Hepatic stellate cell (primary cell): Measurements from ENCODE around the gene TEX52.

Experiments
- DNase-seq: peaks from one replicate; pipeline ENCODE4 v3.0.0; 2011; ENCODE audit warnings: low spot score

Gene TEX52

DNA sequence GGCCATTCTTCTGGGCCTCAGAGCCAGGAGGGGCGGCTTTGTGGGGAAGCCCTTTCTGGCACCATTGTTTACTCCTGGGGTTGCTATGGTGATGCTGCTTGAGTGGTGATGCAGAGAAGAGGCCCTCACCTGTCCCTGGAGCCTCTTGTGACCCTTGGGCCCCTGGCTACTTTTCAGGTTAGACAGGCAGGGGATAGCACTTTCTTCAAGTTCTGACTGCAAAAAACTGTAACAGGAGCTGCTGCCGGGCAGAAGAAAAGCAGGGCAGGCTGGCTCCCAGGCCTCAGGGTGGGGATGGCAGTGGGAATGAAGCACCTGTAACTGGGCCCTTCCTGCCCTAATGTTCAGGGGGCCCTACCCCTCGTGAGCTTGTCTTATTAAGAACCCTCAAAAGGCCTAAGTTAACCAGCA is at the start of gene TEX52:
Gene TEX52 (minus strand): TSS at position 19 of the 411 bp plus-strand sequence. CDS start 13 bp downstream, at position 6.
- no peak for DNase-seq

- no peak for DNase-seq
These were observed 47.4 kb upstream of the TEX52 start for GRCh38 chr12:2904260-2904659.

DNA sequence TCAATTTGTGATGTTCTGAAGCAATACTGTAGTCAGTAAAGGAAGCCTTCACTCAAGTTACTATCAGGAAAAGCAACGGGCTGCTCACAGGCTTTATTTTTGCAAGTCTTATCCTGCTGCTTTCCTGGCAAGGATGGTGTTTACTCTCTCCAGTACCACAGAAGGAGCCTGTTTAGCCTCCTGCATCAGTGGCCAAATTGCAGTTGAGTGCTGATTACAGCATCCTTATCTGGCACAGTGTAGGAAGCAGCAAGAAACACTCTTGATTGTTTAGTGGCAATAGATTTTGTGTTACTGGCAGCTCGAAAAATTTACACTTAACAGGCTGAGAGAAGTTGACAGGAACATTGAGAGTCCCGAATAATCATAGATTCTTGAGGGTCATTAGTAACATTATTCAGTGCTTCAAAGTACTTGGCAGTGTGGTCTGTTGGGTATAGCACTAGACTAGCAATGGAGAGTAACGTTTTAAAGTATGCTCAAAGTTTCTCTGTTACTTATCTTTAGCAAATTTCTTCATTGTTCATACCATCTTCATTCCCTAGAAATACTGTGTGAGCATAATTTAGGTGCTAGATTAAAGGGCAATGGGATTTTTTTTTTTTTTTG is 45.5 kb upstream of the TEX52 start:
- DNase-seq, result no peak

DNA sequence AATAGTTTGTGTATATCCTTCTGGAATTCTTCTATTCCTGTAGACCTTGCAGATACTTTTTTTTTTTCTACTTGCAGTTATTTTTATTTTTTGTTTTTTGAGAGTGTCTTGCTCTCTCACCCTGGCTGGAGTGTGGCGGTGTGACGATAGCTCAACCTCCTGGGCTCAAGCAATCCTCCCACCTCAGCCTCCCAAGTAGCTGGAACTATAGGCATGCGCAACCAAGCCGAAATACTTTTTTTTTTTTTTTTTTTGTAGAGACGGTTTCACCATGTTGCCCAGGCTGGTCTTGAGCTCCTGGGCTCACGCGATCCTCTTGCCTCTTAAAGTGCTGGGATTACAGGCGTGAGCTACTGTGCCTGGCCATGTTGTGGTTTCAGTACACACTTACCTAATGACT is 43.8 kb upstream of the TEX52 start:
- DNase-seq, result no peak

DNA sequence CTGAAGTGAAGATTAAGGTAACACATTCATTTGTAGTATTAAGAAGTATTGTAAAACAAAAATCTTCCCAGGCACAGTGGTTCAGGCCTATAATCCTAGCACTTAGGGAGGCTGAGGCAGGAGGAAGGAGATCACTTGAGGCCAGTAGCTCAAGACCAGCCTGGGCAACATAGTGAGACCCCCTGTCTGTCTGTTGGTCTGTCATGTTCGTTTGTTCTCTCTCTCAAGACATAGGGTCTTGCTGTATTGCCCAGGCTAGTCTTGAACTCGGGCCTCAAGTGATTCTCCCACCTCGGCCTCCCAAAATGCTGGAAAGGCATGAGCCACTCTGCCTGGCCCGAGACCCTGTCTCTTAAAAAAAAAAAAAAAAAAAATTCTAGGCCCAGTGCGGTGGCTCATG is 40.6 kb upstream of the TEX52 start:
- DNase-seq, result no peak

- DNase-seq, result no peak
These were observed 38.7 kb upstream of the TEX52 start for GRCh38 chr12:2895511-2895910.

DNA sequence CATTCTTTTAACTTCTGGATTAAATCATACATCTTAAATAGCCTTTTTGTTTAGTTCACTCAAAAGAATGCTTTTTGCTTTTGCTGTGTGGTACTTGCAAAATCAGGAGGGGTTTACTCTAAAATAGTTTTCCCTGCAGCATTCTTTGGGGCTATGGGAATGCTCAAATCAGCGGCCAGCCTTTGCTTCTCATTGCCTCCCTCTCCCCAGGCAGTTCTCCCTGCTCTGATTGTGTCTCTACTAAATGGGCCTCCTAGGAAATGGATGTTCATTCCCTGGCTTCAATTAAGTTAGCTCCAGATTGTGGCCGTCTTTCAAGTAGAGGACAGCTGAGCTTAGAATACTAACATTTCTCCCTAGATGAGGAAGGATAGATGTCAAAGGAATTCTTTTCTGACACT is 38.2 kb upstream of the TEX52 start:
- DNase-seq, result no peak

DNA sequence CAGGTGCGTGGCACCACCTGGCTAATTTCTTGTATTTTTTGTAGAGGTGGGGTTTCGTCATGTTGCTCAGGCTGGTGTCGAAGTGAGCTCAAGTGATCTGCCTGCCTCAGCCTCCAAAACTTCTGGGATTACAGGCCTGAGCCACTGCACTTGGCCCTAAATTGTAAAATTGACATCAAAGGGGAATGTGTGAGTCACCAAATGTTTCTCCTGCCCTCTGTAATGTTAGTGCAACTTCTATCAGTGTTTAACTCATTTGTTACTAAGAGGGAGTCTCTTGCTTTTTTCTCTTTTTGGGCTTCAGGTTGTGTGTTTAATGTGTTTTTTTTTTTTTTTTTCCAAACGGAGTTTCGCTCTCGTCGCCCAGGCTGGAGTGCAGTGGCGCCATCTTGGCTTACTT is 36.2 kb upstream of the TEX52 start:
- DNase-seq, result peak; percentile 40

DNA sequence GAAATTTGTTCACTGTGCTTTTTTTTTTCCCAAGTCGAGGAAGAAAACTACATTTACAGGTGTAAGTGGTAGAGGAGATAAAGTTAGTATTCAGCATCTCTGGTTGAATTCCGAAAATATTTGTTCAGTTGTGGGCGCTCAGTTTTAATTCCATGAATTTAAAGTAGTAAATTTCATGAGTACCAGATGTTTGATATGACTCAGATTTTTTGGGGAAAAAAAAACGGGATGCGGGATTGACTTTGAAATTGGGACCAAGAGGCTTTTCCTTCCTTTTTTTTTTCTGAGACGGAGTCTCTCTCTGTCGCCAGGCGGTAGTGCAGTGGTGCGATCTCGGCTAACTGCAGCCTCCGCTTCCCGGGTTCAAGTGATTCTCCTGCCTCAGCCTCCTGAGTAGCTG is 35.4 kb upstream of the TEX52 start:
- DNase-seq, result no peak

- peak; percentile 52 for DNase-seq
These were observed 34.6 kb upstream of the TEX52 start for GRCh38 chr12:2891240-2892053.

GRCh38 chr12:2890388-2891239 is 33.8 kb upstream of the TEX52 start, which contains the start of gene TULP3:
Gene TULP3, plus strand, starts transcription at chr12:2890891. Its CDS starts 57 bp downstream, at chr12:2890948.
- DNase-seq, result peak; percentile 99

DNA sequence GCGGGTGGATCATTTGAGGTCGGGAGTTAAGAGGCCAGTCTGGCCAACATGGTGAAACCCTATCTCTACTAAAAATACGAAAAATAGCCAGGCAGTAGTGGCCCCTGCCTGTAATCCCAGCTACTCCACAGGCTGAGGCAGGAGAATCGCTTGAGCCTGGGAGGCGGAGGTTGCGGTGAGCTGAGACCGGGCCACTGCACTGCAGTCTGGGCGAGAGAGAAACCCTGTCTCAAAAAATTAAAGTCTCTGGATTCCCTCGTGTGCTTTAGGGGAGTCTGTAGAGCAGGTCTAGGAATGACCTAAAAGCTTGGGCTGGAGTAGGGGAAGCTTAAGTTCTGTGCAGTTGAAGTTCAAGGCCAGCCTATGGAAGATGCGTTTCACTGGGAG is 33.2 kb upstream of the TEX52 start:
- DNase-seq, result no peak

DNA sequence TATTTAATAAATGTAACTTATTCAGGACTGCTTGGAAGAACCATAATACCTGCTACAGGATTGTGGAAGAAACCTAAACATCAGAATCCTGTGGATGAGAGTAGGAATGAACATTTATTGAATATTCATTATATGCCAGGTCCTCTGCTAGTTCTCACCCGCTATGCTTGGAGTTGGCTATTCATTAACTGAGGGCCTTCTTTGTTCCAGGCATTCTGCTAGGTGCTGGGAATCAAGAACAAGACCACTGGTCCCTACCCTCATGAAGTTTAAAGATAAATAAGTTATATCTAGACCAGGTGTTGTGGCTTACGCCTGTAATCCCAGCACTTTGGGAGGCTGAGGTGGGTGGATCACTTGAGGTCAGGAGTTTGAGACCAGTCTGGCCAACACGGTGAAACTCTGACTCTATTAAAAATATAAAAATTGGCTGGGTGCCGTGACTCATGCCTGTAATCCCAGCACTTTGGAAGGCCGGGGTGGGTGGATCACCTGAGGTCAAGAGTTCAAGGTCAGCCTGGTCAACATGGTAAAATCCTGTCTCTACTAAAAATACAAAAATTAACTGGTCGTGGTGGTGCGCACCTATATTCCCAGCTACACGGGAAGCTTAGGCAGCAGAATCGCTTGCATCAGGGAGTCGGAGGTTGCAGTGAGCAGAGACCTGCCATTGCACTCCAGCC is 30.1 kb upstream of the TEX52 start:
- DNase-seq, result no peak

DNA sequence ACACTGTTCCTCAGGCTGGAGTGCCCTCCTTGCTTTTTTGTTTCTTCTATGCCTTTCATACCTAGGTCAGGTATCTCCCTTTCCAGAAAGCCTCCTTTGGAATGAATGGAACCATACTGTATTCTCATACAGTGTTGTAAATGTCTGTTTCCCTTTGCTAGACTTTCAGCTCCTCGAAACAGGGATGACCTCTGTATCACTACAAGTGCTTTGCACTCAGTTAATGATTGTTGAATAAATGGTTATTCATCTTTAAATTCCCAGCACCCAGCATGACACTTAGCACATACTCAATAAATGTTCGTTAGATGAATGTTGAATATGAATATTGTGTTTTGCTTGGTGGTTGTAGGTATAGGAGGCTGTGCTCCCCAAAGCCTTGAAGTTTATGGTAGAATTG is 28.0 kb upstream of the TEX52 start:
- no peak for DNase-seq

- no peak for DNase-seq
These were observed 23.0 kb upstream of the TEX52 start for GRCh38 chr12:2879853-2880252.

GRCh38 chr12:2877953-2878732 is 21.3 kb upstream of the TEX52 start:
- no peak for DNase-seq

DNA sequence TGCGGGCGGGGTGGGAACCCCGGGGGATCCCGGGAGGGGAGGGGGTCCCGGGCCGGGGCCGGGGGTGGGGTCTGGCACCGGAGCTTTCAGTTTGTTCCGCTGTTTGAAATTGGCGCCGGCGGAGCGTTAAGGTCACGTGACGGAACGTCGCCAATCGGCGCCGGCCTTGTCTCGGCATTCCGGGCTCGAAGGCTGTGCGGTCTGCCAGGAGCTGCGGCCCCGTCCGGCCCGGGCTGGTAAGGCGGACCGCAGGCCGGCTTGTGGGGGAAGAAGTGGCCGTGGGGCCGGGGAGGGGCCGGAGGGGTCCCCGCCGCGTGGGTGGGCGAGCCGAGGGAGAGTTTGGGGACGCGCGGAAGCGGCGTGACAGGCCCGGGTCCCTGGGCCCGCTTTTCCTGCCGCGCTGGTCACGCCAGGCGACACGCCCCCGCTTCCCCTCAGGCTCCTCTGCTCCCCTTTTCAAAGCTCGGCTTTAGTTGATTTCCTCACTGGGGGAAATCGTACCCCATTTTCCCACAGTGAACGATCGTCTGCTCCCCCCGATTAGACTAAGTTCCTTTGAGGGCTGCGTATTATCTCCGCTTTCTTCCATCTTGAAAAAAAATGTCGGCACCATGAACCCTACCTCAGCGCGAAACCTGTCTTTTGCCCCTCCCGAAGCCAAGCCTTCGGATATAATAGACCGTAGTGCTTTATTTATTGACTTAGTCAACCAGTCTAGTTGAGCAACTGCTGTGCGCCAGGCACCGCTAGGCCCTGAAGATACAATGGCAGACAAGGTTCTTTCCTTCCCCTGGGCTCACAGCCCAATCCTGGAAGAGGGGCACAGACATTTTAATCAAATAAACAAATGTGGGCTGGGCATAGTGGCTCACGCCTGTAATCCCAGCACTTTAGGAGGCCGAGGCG is 20.5 kb upstream of the TEX52 start, which contains the start of the genes FOXM1 and RHNO1:
Gene FOXM1 (minus strand): TSS at position 128 of the 906 bp plus-strand sequence. CDS start 2,696 bp downstream, outside the sequence.
Gene RHNO1 (plus strand): TSS at position 177 of the 906 bp plus-strand sequence. CDS start 8,144 bp downstream, outside the sequence.
- DNase-seq, result peak; percentile 96

DNA sequence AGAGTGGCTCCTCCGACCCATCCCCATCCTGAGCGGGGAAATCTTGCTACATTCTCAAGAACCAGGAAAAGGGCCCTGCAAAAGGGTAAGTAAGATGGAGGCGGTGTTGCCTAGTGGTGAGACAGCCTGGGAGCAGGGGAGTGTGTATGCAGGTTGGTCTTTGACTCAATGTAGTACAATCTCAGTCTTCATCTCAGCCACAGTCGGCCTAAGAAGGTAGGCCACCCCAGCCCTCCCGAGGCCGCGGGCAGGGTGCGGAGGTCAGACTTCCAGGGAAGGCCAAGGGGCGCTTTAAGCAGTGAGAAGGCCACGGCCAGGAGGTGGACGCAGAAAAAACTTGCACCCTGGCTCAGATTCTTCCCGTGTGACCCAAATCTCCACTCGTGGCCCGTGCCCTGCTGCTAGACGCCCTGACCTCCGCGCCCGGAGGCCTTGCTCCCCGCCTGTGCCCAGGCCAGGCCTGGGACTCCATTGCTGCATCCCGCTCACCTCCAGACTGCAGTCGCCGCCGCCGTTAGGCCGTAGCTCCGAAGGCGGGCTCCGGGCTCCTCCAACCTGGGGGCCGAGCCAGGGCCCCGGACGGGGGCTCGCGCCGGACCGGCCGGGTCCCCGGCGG is 19.7 kb upstream of the TEX52 start:
- DNase-seq, result peak; percentile 55

GRCh38 chr12:2868986-2869632 is 12.3 kb upstream of the TEX52 start:
- peak; percentile 54 for DNase-seq
